T47D (cell line): ENCODE measurements around the gene FBXO17.
A peak's percentile ranks its signal among the peaks of the same experiment; 100 is the strongest.
"Not testable (repeated sequence)": the region's sequence is repeated elsewhere in the genome, so short reads cannot be mapped to it uniquely, and the experiment has no call there.

Source experiments
- DNase-seq, 2 experiments: peaks; one replicate each; pipeline versions ENCODE4 v3.0.0 to v3.0.0-alpha.2; 2011 to 2012; ENCODE audit warnings: low read depth in 1 of 2, low spot score in 1 of 2
- JUND ChIP-seq: IDR thresholded peaks from 2 replicates; pipeline ENCODE4 v1.6.1; 2012; ENCODE audit warnings: low read depth
- in situ Hi-C: cut with HindIII; loops from 2 replicates; pipeline ENCODE4 v1.10.0; 2016; ENCODE audit warnings: low sequenced_read_pairs, low pct_unique_long_range_greater_than_20kb

The FBXO17 gene, protein sequence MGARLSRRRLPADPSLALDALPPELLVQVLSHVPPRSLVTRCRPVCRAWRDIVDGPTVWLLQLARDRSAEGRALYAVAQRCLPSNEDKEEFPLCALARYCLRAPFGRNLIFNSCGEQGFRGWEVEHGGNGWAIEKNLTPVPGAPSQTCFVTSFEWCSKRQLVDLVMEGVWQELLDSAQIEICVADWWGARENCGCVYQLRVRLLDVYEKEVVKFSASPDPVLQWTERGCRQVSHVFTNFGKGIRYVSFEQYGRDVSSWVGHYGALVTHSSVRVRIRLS

DNA sequence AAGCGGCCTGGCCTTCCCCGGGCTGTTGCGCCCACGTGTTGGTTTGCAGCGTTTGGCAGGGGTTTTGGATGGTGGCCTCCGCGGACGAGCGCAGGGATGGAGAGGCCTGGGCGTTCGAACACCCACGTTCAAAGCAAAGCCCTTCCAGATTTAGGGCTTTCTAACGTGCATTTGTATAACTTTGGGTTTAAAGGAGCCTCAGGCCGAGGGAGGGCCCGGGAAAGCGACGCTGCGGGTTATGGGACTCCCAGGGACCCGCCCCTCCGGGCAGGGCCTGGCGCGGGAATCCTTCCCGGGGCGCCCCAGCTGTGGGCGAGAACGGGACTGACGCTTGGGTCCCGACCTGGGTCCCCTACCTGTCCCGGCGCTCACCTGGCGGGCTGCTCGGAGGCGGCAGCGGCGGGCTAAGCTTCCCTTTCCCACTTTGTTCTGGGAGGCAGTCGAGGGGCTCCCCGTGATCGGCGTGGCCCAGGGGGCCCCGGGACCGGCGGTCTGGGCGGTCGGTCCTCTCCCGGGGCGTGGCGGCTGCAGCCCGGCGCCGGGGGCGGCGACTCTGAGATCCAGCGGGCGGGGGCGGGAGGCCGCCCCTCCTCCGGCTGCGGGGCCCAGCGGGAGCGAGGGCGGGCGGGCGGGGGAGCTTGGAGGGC is at the start of gene FBXO17:
Gene FBXO17 (minus strand): TSS at position 529 of the 647 bp plus-strand sequence. CDS start 25,423 bp downstream, outside the sequence.
- in situ Hi-C loops = no loop called here
- TF ChIP-seq JUND = no peak
- peak in 1 of 2 experiments; percentile 60 for DNase-seq

DNA sequence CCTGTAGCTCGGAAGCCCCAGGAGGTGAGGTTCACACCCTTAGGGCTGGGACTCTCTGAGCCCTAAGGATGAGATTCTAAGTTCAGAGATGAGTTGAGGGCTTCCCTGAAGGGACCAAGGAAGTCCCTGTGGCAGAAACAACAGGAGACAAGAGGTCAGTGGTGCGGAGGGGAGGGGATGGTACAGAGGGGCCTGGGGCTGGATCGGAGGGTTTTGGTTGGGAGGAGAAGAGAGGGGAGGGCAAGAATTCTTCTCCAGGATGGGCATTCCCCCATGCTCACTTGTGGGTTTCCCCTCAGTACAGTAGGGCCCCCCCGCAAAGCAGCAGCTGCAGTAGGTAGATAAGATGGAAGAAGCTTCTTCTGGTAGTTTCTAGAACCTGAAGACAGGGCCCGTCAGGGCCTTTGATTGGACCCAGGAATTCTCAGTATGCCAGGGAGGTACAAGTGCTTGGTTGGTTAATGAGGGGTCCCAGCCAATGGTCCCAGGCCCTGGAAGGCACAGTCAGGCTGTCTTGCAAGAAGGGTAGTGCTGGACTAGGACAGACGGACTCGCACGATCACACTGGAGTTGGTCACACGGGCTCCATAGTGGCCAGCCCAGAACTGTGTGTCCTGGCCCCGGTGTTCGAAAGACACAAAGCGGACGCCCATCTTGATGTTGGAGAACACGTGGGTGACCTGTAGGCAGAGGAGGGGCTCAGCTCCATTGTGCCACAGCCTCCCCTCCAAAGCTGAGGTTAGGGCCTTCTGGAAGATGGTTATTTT is 49.5 kb upstream of the FBXO17 start:
- in situ Hi-C loops = no loop called here
- no peak for TF ChIP-seq JUND
- no peak for DNase-seq

DNA sequence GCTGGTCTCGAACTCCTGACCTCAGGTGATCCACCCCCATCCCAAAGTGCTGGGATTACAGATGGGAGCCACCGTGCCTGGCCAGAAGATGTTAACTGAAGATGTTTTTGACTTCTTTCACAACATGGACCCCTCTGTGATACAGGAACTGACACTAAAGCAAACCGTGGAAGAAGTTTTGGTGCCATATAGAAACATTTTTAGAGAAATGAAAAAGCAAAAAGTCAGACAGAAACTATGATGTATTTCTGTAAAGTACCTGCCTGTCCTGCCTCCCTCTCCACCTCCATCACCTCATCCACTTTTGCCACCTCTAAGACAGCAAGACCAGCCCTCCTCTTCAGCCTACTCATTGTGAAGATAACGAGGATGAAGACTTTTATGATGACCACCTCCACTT is 45.5 kb upstream of the FBXO17 start:
- no peak for TF ChIP-seq JUND
- no peak for DNase-seq
- in situ Hi-C loops = no loop called here

DNA sequence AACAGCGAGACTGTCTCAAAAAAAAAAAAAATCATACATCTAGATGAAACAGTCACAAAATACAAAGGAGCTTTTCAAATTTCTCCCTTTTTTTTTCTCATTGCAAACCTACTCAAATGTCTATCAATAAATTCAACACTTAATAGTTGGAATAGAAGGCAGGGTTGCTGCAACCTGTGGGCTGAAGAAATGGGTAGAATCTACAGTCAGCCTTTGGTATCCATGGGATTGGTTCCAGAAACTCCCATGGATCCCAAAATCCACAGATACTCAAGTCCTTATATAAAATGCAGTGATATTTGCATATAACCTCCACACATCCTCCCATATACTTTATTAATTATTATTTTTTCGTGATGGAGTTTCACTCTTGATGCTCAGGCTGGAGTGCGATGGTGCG is 42.1 kb upstream of the FBXO17 start:
- TF ChIP-seq JUND = no peak
- in situ Hi-C loops = no loop called here
- no peak for DNase-seq

DNA sequence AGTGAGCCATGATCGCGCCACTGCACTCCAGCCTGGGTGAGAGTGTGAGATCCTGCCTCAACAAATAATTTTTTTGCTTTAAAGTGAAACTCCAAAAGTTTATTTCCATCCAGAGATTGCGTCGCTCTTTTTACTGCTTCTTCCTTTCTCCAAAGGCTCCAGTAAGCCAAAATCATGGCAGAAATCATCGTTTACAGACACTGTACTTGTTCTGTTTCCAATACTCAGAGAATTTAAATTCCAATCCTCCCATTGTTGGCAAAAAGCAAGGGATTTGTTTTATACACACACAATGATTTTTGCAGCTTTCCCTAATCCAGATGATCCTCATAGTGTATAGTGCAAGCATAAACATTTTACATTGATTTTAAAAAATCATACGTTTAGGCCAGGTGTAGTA is 41.5 kb upstream of the FBXO17 start:
- no peak for DNase-seq
- no peak for TF ChIP-seq JUND
- in situ Hi-C loops = no loop called here

DNA sequence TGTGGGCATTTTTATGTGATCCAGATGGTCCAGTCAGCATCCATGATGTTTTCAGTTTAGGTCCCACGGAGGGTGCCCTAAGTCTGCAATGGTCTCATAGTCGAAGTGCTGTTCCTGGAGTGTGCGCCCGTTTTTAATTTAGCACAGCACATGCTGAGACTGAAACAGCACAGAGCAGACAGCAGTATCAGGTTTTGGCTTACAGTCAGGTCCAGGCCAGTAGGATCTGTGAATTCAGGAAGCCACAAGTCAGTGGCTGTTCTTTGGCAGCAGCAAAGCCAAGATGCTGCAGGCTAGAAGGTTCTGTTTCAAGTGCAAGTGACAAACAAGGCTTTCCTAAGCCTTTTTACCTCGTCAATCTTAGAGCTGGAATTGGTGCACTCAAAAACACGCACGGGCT is 38.5 kb upstream of the FBXO17 start:
- TF ChIP-seq JUND = no peak
- no peak for DNase-seq
- in situ Hi-C loops = no loop called here

DNA sequence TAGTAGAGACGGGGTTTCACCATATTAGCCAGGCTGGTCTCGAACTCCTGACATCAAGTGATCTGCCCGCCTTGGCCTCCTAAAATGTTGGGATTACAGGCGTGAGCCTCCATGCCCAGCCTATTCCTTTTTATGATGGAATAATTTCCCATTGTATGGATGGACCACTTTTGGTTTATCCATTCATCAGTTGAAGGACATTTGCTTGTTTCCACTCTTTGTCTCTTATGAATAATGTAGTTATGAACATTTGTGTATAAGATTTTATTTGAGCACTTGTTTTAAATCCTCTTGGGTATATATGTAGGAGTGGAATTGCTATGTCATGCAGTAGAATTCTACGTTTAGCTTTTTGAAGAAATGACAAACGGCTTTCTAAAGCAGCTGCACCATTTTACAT is 33.5 kb upstream of the FBXO17 start:
- in situ Hi-C loops = no loop called here
- DNase-seq = no peak
- no peak for TF ChIP-seq JUND

DNA sequence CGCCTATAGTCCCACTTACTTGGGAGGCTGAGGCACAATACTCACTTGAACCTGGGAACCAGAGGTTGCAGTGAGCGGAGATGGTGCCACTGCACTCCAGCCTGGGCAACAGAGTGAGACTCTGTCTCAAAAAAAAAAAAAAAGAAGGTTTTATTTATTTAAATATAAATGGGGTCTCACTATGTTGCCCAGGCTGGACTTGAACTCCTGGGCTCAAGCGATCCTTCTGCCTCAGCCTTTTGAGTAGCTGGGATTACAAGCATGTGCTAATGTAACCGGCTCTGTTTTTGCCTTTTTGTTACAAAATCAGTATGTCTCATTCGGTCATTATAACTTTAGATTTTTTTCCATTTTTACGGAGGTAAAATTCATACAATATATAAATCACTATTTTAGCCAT is 32.6 kb upstream of the FBXO17 start:
- in situ Hi-C loops = no loop called here
- no peak for DNase-seq
- no peak for TF ChIP-seq JUND

DNA sequence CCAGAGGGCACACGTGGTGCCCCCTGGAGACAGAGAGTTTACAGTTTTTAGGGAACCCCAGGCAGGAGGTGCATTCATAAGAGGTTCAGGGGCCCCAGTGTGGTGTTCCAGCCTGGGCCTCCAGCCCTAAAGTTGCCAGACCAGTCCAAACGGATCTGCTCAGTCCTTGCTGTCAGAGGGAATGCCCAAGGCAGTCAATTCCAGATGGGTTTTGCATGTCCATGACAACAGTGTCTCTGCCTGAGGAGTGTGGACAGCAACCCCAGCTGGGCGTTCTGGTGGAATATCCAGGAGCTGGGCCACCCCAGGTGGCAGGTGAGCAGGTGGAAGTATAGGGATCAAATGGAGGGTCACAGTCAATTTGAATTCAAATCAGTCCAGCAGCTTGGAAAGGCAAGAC is 31.6 kb upstream of the FBXO17 start:
- in situ Hi-C loops = no loop called here
- no peak for TF ChIP-seq JUND
- peak in 1 of 2 experiments; percentile 67 for DNase-seq

DNA sequence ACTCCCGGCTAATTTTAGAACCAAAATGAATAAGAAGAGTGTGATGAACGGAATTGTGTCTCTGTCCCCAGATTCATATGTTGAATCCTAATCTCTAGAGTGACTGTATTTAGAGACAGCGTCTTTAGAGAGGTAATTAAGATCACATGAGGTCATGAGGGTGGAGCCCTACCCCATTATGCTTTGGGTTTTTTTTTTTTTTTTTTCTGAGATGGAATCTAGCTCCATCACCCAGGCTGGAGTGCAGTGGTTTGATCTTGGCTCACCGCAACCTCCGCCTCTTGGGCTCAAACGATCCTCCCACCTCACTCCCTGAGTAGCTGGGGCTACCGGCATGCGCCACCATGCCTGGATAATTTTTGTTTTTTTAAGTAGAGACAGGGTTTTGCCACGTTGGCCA is 28.9 kb upstream of the FBXO17 start:
- no peak for TF ChIP-seq JUND
- no peak for DNase-seq
- in situ Hi-C loops = no loop called here

DNA sequence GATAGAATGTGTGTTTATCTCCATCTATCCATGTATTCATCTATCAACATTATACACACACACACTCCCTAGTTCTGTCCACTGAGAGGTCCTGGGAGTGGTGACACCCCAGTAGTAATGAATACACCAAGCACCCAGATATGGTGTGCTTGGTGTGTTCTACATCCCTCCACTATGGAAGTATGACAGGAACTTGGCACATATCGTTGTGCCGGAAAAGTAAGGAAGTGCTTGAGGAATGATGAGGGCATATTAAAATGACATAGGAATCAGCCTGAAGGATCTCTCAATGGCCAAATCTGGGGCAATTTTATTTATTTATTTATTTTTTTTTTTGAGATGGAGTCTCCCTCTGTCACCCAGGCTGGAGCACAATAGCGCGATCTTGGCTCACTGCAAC is 28.3 kb upstream of the FBXO17 start:
- TF ChIP-seq JUND = no peak
- DNase-seq = no peak
- in situ Hi-C loops = no loop called here

DNA sequence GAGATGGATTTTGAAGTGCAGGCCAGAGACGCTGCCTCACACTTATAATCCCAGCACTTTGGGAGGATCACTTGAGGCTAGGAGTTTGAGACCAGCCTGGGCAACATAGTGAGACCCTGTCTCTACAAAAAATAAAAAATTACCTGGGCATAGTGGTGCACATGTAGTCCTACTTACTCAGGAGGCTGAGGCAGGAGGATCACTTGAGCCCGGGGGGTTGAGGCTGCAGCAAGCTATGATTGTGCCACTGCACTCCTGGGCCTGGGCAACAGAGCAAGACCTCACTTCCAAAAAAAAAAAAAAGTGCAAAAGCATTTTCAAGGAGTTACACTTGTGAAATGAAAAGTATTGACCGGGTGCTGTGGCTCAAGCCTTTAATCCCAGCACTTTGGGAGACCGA is 27.6 kb upstream of the FBXO17 start:
- in situ Hi-C loops = no loop called here
- DNase-seq = no peak
- no peak for TF ChIP-seq JUND

DNA sequence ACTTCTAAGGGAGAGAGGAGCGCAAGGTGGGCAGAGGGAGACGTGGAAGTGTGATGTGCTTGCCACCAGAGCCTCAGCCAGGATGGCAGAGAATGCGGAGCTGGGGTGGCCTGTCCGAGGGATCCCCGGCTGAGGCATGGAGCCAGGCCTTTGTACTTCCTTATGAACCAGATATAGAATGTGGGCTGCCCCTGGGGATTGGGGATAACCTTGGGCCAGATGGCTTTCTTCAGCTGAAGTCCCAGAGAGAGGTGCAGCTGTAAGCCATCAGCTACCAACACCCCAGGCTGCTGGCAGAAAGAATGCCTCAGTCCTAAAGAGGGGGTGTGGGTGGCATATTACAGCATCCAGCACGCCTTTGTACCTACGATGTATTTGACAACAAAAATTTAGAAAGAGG is 25.5 kb upstream of the FBXO17 start:
- in situ Hi-C loops = no loop called here
- DNase-seq = no peak
- no peak for TF ChIP-seq JUND

DNA sequence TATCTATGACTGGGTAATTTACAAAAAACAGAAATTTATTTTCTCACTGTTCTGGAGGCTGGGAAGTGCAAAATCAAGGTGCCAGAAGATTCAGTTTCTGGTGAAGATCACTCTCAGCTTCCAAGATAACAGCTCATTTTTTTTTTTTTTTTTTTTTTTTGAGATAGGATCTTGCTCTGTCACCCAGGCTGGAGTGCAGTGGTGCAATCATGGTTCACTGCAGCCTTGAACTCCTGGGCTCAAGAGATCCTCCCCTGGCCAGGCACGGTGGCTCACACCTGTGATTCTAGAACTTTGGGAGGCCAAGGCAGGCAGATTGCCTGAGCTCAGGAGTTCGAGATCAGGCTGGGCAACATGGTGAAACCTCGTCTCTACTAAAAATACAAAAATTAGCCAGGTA is 22.0 kb upstream of the FBXO17 start:
- in situ Hi-C loops, DNase-seq: not testable (repeated sequence)
